Measurements from ENCODE around the gene SNX30. TPM values are rescaled to one million over a fixed set of nuclear protein-coding genes. Genes with fewer than 3 reads are reported as not detected.
"Not testable (repeated sequence)": the region's sequence is repeated elsewhere in the genome, so short reads cannot be mapped to it uniquely, and the experiment has no call there.

SNX30 gene, protein sequence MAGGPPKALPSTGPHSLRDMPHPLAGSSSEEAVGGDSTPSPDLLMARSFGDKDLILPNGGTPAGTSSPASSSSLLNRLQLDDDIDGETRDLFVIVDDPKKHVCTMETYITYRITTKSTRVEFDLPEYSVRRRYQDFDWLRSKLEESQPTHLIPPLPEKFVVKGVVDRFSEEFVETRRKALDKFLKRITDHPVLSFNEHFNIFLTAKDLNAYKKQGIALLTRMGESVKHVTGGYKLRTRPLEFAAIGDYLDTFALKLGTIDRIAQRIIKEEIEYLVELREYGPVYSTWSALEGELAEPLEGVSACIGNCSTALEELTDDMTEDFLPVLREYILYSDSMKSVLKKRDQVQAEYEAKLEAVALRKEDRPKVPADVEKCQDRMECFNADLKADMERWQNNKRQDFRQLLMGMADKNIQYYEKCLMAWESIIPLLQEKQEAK
- 6.4 and 10.2 TPM in 2 replicates for total RNA-seq (2014; rRNA removed; shearing (Covaris generic))

DNA sequence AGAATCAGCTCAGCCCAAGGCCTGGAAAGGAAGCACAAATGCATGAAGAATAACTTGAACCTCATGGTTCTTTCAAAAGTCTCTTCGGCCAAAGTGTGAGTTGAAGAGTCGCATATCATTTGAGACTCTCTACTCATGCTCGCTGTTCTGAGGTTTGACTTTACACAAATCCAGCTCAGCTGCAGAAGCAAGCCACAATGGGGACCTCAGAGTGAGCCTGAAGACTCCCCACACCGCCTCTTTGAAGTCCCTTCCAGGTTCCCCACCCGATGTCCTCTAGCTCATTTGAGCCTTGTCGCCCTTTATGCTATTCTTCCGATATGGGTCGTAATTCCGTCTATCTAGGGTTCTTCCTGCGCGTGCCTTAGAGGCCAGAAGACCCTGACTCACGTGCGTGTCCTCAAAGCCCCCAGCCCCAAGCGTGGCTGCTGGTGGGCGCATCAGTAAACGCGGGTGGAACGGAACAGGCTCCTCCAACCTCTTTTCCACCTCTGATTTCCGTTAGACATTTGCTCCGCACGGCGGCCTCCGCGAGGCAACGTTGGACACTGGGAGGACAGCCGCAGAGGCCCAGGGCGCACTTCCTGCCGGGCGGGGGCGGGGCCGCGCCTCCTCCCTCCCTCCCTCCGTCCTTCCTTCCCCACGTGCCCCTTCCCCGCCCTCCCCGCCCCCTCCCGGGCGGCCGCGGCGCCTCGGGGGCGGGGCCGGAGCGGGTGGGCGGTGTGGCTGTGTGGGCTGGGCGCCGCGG, at the start of gene SNX30:
Gene SNX30 (plus strand): TSS at position 745 of the 748 bp plus-strand sequence. CDS start 242 bp downstream, outside the sequence.
- H3K4me1 ChIP-seq (replicated peaks), result peaks cover 45% of the 10 kb centered on the region
- DNase-seq (ENCODE audit: low read depth in 1 of 2, low spot score in 2 of 2), result peak; percentile 72 to 88
- H3K27me3 ChIP-seq (replicated peaks), result no peaks in the 10 kb centered on the region
- H3K36me3 ChIP-seq, result peaks cover 3% of the 10 kb centered on the region; the same call in 1 of the 2 replicates
- peak within 1 kb of the TSS; percentile 88 for H3K4me3 ChIP-seq
- H3K9me3 ChIP-seq (replicated peaks), result peaks cover 3% of the 10 kb centered on the region; the same call in 1 of the 2 replicates
- peak within 1 kb of the TSS; percentile 79 for H3K27ac ChIP-seq

DNA sequence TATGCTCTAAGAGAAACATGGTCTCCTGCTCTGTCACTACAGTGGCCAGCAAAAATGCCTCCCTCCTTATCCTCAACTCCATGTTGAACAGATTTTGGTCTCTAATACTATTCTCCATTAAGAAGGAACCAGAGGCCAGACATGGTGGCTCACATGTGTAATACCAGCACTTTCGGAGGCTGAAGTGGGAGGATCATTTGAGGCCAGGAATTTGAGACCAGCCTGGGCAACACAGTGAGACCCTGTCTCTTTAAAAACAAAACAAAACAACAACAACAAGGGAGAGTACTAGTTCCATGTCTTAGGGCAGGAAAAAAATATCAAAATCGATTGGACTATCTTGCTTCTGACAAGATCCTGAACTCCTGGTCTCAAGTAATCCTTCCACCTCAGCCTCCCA, 47.3 kb upstream of the SNX30 start:
- Histone ChIP-seq H3K9me3 (replicated peaks) (no peaks in the 10 kb centered on the region), H3K4me3 (no peak overlapping the region), H3K27me3 (replicated peaks) (no peaks in the 10 kb centered on the region), H3K27ac (no peak overlapping the region), H3K4me1 (replicated peaks) (no peaks in the 10 kb centered on the region), H3K36me3 (no peaks in the 10 kb centered on the region; the same call in none of the 2 replicates)
- no peak for DNase-seq (ENCODE audit: low read depth in 1 of 2, low spot score in 2 of 2)

DNA sequence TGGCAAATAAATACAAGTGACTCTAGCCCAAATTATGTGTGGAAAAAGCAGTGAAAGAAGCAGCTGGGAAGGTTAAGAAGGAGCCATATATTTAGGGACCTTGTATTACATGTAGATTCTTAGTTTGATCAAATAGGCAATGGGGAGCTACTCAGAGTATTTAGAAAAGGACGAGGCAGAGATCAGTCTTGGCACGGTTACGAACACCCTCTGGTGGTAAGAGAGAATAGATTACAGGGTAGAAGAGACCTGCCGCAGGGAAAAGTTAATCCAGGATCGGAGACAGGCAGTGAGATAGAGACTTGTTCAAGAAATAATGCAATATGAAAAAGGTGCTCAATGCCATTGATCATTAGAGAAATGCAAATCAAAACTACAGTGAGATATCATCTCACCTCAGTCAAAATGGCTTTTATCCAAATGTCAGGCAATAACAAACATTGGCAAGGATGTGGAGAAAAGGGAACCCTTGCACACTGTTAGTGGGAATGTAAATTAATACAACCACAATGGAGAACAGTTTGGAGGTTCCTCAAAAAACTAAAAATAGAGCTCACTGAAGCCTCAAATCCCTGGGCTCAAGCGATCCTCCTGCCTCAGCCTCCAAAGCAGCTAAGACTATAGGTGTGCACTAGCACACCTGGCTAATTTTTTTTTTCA, 44.7 kb upstream of the SNX30 start:
- no peaks in the 10 kb centered on the region for H3K9me3 ChIP-seq (replicated peaks)
- no peak overlapping the region for H3K4me3 ChIP-seq
- no peaks in the 10 kb centered on the region for H3K4me1 ChIP-seq (replicated peaks)
- no peaks in the 10 kb centered on the region for H3K27me3 ChIP-seq (replicated peaks)
- no peak overlapping the region for H3K27ac ChIP-seq
- H3K36me3 ChIP-seq, result peaks cover 7% of the 10 kb centered on the region
- DNase-seq (ENCODE audit: low read depth in 1 of 2, low spot score in 2 of 2), result no peak

DNA sequence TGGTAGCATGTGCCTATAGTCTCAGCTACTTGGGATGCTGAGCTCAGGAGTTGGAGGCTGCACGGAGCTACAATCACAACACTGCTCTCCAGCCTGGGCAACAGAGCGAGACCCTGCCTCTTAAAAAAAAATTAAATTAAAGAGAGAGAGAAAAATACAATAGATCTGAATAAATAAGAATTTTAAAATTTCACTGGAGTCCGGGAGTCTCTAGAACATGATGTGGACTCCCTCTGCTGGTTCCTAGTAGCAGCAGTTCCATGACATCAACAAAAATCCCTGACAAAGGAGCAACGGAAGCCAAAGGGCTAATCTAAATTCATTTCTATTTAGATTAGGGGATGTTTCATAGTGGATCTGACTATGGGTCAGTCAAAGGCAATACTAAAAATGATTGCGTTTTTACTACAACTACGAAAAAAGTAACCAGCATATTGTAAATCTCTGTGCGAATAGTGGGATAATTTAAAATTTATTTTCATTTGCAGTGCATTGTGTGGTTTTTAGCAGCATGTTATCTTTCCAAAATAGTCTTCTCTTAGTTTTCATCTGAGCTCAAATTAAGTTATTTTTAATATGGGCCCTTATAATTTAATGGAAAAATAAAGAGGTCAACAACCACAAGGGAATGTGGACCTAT, 39.4 kb upstream of the SNX30 start:
- DNase-seq (ENCODE audit: low read depth in 1 of 2, low spot score in 2 of 2), result no peak
- Histone ChIP-seq H3K9me3 (replicated peaks) (no peaks in the 10 kb centered on the region), H3K27ac (no peak overlapping the region), H3K4me3 (no peak overlapping the region), H3K36me3 (peaks cover 18% of the 10 kb centered on the region), H3K4me1 (replicated peaks) (no peaks in the 10 kb centered on the region), H3K27me3 (replicated peaks) (no peaks in the 10 kb centered on the region)

DNA sequence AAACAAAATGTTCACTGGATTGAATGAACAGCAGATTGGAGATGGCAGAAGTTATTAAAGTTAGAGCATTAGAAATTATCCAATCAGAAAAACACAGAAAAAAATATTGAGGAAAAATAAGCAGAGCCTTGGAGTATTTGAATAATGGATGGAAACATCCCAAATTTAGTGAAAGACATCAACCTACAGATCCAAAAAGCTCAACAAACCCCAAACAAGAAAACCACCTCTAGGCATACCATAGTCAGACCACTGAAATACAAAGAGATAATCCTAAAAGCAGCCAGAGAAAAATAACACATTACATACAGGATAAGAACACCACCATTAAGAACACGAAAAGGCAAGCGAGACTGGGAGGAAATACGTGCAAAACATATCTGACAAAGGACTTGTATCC, 37.9 kb upstream of the SNX30 start:
- Histone ChIP-seq H3K9me3 (replicated peaks) (no peaks in the 10 kb centered on the region), H3K27ac (no peak overlapping the region), H3K36me3 (peaks cover 20% of the 10 kb centered on the region), H3K4me3 (no peak overlapping the region), H3K27me3 (replicated peaks) (no peaks in the 10 kb centered on the region), H3K4me1 (replicated peaks) (peaks cover 3% of the 10 kb centered on the region; the same call in 1 of the 2 replicates)
- no peak for DNase-seq (ENCODE audit: low read depth in 1 of 2, low spot score in 2 of 2)

DNA sequence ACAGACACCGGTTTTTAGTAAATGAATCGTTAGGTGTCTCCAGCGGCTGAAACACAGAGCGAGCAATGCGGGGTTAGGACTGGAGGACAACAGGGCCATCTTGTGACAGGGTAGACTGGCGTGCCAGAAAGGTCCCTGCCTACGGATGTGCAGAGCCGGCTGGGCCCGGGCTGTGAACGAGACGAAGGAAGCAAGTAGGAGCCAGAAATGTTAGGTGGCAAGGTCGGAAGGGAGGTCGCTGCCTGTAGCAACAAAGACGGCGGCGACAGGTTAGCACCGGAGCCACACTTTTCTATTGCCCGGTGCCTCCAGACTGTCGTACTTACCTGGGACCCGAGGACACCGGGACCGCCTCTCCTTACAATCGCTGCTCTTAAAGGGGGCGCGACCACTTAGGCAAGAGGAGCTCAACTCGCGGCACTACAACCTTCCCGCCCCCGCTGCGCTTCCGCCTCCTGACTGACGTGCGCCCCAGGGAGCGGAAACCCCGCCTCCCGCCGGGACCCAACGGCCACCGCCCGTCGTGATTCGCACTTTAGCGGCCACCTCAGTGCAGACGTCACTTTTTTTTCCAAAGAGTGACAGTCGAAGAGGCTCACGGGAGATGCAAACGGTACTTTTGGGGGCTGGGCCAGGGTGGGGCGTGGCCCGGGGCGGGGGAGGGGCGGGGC, 32.8 kb upstream of the SNX30 start, which contains the start of gene INIP:
Gene INIP (minus strand): TSS at position 457 of the 671 bp plus-strand sequence. CDS start 1,632 bp downstream, outside the sequence.
- peaks cover 9% of the 10 kb centered on the region for H3K36me3 ChIP-seq
- peak within 1 kb of the TSS; percentile 54 for H3K27ac ChIP-seq
- peaks cover 3% of the 10 kb centered on the region; the same call in 1 of the 2 replicates for H3K4me1 ChIP-seq (replicated peaks)
- no peaks in the 10 kb centered on the region for H3K27me3 ChIP-seq (replicated peaks)
- H3K4me3 ChIP-seq, result peak within 1 kb of the TSS; percentile 72
- DNase-seq (ENCODE audit: low read depth in 1 of 2, low spot score in 2 of 2), result peak; percentile 91 to 95
- 0 out of 2 replicates have a peak, but pooled peaks cover 3% of the 10 kb centered on the region for H3K9me3 ChIP-seq (replicated peaks)

DNA sequence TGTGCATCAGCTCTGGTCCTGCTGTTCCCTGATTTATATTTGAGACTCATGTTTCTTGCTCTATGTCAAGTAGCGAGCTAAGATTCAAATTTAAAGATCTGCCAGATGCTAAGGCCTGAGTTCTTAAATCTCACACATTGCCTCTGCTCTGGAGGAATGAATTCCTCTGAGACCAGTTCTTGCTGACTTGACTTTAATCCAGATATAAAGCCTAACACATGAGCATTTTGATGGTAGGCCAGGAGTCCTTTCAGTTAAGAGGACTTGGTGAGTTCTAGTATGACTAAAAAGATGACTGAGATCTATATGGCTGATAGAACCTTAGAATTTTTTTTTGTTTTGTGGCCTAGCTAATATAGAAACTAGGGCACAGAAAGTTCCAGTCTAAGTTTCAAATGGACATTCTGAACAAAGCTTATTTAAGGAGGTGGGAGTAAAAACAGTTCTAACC, 31.3 kb upstream of the SNX30 start:
- H3K27ac ChIP-seq, result no peak overlapping the region
- no peak for DNase-seq (ENCODE audit: low read depth in 1 of 2, low spot score in 2 of 2)

DNA sequence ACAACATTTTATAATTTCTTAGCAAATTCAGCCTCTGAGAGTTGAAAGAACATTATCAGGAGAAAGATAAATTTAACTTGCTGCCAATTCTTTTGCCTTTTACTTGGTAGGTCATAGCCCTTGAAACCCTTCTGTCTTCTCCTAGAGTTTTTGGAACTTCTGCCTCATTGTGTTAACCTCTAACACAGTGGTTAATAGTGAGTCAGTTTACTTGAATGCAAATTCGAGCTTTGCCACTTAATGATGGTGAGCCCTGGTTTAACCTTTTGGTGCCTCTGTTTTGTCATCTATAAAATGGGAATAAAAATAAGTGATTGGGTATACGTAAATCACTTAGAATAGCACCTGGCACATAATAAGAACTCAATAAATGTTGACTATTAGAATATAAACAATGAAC, 30.9 kb upstream of the SNX30 start:
- Histone ChIP-seq H3K4me3 (no peak overlapping the region), H3K36me3 (peaks cover 6% of the 10 kb centered on the region), H3K27me3 (replicated peaks) (no peaks in the 10 kb centered on the region), H3K27ac (no peak overlapping the region), H3K9me3 (replicated peaks) (0 out of 2 replicates have a peak, but pooled peaks cover 3% of the 10 kb centered on the region), H3K4me1 (replicated peaks) (peaks cover 3% of the 10 kb centered on the region; the same call in 1 of the 2 replicates)
- DNase-seq (ENCODE audit: low read depth in 1 of 2, low spot score in 2 of 2), result no peak

More for the DNA sequence above, 31.3 kb upstream of the SNX30 start:
- Histone ChIP-seq H3K27me3 (replicated peaks) (no peaks in the 10 kb centered on the region), H3K4me1 (replicated peaks) (peaks cover 3% of the 10 kb centered on the region; the same call in 1 of the 2 replicates), H3K36me3 (peaks cover 6% of the 10 kb centered on the region), H3K9me3 (replicated peaks) (0 out of 2 replicates have a peak, but pooled peaks cover 3% of the 10 kb centered on the region), H3K4me3 (no peak overlapping the region)

DNA sequence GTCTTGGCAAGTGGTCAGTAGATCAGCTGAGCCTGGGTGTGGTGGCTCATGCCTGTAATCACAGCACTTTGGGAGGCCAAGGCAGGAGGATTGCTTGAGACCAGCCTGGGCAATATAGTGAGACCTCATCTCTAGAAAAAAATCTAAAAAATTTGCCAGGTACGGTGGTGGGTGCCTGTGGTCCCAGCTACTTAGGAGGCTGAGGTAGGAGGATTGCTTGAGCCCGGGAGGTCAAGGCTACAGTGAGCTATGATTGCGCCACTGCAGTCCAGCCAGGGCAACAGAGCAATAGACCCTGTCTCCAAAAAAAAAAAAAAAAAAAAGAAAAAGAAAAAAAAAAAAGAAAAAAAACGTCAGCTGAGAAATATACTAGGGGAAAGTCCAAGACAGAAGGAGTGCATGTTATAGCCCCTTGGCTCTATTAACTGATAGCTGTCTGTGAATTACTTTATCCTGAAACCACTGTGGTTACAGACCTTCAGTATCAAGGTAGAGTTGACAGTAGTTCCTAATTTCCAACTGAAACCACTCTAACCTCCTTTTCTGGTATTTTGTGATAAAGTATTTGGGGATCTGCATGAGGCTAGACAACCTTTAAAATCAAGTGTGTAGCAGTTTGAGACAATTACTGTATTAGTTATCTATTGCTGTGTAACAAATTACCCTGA, 30.3 kb upstream of the SNX30 start:
- DNase-seq (ENCODE audit: low read depth in 1 of 2, low spot score in 2 of 2), result no peak
- Histone ChIP-seq H3K27me3 (replicated peaks) (no peaks in the 10 kb centered on the region), H3K36me3 (peaks cover 6% of the 10 kb centered on the region; the same call in 1 of the 2 replicates), H3K4me1 (replicated peaks) (peaks cover 3% of the 10 kb centered on the region; the same call in 1 of the 2 replicates), H3K4me3 (no peak overlapping the region), H3K27ac (no peak overlapping the region), H3K9me3 (replicated peaks) (0 out of 2 replicates have a peak, but pooled peaks cover 3% of the 10 kb centered on the region)

DNA sequence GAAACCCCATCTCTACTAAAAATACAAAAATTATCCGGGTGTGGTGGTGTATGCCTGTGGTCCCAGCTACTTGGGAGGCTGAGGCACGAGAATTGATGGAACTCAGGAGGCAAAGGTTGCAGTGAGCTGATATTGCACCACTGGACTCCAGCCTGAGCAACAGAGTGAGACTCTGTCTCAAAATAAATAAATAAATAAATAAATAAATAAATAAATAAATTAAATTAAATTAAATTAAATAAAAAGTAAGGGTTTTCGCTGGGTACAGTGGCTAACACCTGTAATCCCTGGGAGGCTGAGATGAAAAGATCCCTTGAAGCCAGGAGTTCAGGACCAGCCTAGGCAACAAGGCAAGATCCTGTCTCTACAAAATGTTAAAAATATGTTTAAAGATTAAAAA, 27.8 kb upstream of the SNX30 start:
- not testable (repeated sequence) for H3K36me3 ChIP-seq; H3K4me1 ChIP-seq (replicated peaks); H3K4me3 ChIP-seq; H3K27me3 ChIP-seq (replicated peaks); H3K27ac ChIP-seq; H3K9me3 ChIP-seq (replicated peaks); DNase-seq (ENCODE audit: low read depth in 1 of 2, low spot score in 2 of 2)

DNA sequence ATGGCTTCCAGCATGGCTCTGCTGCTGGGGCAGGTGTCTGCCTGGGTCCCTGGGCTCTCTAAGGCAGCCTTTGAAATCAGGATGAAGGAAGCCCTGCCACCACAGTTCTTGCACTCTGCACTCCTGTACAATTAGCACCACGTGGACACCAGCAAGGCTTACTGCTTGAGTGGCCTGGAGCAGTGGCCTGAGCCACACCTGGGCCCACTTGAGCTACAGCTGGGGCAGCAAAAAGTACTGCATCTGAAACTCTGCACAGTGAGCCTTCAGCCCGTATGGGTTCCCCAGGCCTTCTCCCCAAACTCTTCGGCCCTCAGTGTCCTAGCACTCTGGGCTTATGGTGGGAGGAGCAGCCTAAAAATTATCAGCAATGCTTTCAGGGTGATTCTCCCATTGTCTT, 24.6 kb upstream of the SNX30 start:
- no peak for DNase-seq (ENCODE audit: low read depth in 1 of 2, low spot score in 2 of 2)
- 0 out of 2 replicates have a peak, but pooled peaks cover 1% of the 10 kb centered on the region for H3K9me3 ChIP-seq (replicated peaks)
- no peaks in the 10 kb centered on the region for H3K36me3 ChIP-seq
- no peak overlapping the region for H3K27ac ChIP-seq
- H3K4me3 ChIP-seq, result no peak overlapping the region
- H3K27me3 ChIP-seq (replicated peaks), result peaks cover 4% of the 10 kb centered on the region; the same call in 1 of the 2 replicates
- no peaks in the 10 kb centered on the region for H3K4me1 ChIP-seq (replicated peaks)

DNA sequence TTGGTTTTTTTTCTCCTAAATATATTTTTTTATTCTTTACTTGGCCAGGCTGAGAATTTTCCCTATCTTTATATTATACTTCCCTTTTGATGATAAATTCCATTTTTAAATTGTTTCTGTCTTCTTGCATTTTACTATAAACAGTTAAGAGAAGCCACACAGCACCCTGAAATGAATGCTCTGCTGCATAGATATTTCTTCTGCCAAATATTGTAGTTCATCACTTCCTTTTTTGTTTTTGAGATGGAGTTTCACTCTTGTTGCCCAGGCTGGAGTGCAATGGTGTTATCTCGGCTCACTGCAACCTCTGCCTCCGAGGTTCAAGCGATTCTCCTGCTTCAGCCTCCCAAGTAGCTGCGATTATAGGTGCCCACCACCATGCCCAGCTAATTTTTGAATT, 24.1 kb upstream of the SNX30 start:
- H3K27me3 ChIP-seq (replicated peaks), result peaks cover 4% of the 10 kb centered on the region; the same call in 1 of the 2 replicates
- no peak for DNase-seq (ENCODE audit: low read depth in 1 of 2, low spot score in 2 of 2)
- no peak overlapping the region for H3K4me3 ChIP-seq
- no peak overlapping the region for H3K27ac ChIP-seq
- H3K36me3 ChIP-seq, result no peaks in the 10 kb centered on the region
- H3K4me1 ChIP-seq (replicated peaks), result no peaks in the 10 kb centered on the region
- H3K9me3 ChIP-seq (replicated peaks), result no peaks in the 10 kb centered on the region
